ENCODE data around the gene RPL35A.
"Not testable (repeated sequence)": the region's sequence is repeated elsewhere in the genome, so short reads cannot be mapped to it uniquely, and the experiment has no call there.

The RPL35A gene

GRCh38 chr3:197952440-197952839 is 2.5 kb downstream of the RPL35A start:
- DNase-seq (ENCODE audit: low read depth) = no peak

- no peak for DNase-seq (ENCODE audit: low read depth)
These were observed 3.3 kb downstream of the RPL35A start for GRCh38 chr3:197953325-197953724.

GRCh38 chr3:197953881-197954280 is 3.9 kb downstream of the RPL35A start:
- no peak for DNase-seq (ENCODE audit: low read depth)

- DNase-seq (ENCODE audit: low read depth) = no peak
These were observed 6.0 kb downstream of the RPL35A start for GRCh38 chr3:197955892-197956477.

GRCh38 chr3:197956626-197956988 is 6.6 kb downstream of the RPL35A start:
- DNase-seq (ENCODE audit: low read depth) = no peak

GRCh38 chr3:197957790-197958133 is 7.8 kb downstream of the RPL35A start:
- no peak for DNase-seq (ENCODE audit: low read depth)

GRCh38 chr3:197958346-197958745 is 8.4 kb downstream of the RPL35A start:
- DNase-seq (ENCODE audit: low read depth) = no peak

GRCh38 chr3:197958848-197959247 is 8.9 kb downstream of the RPL35A start:
- not testable (repeated sequence) for DNase-seq (ENCODE audit: low read depth)

GRCh38 chr3:197959500-197959890 is 9.5 kb downstream of the RPL35A start:
- no peak for DNase-seq (ENCODE audit: low read depth)

GRCh38 chr3:197959891-197960693 is 10.1 kb downstream of the RPL35A start, which contains the start of gene LMLN:
TSS of gene LMLN (plus strand) at chr3:197960217. CDS start at chr3:197960246, 29 bp downstream.
- peak; percentile 93 for DNase-seq (ENCODE audit: low read depth)

GRCh38 chr3:197960694-197961581 is 10.9 kb downstream of the RPL35A start:
- no peak for DNase-seq (ENCODE audit: low read depth)

- DNase-seq (ENCODE audit: low read depth) = no peak
These were observed 11.6 kb downstream of the RPL35A start for GRCh38 chr3:197961582-197961945.

- no peak for DNase-seq (ENCODE audit: low read depth)
These were observed 13.1 kb downstream of the RPL35A start for GRCh38 chr3:197963019-197963637.

- DNase-seq (ENCODE audit: low read depth) = not testable (repeated sequence)
These were observed 17.5 kb downstream of the RPL35A start for GRCh38 chr3:197967337-197967989.

GRCh38 chr3:197970588-197970987 is 20.6 kb downstream of the RPL35A start:
- DNase-seq (ENCODE audit: low read depth) = no peak

GRCh38 chr3:197974016-197974415 is 24.0 kb downstream of the RPL35A start:
- DNase-seq (ENCODE audit: low read depth) = no peak

- no peak for DNase-seq (ENCODE audit: low read depth)
These were observed 25.3 kb downstream of the RPL35A start for GRCh38 chr3:197975311-197975710.

GRCh38 chr3:197983076-197983475 is 33.1 kb downstream of the RPL35A start:
- DNase-seq (ENCODE audit: low read depth) = no peak

- DNase-seq (ENCODE audit: low read depth) = no peak
These were observed 39.7 kb downstream of the RPL35A start for GRCh38 chr3:197989651-197990050.

GRCh38 chr3:197994736-197995135 is 44.7 kb downstream of the RPL35A start:
- no peak for DNase-seq (ENCODE audit: low read depth)

- no peak for DNase-seq (ENCODE audit: low read depth)
These were observed 46.9 kb downstream of the RPL35A start for GRCh38 chr3:197996855-197997254.

GRCh38 chr3:197997936-197998335 is 47.9 kb downstream of the RPL35A start:
- no peak for DNase-seq (ENCODE audit: low read depth)

Data from stimulated activated CD8-positive, alpha-beta memory T cell treated with anti-CD3 and anti-CD28 coated beads, Interleukin-12 subunit alpha, Interleukin-12 subunit beta, amount 100 ng/mL, for 4 hours (primary cell).